ENCODE measurements around the gene HGS.

Gene HGS

GRCh38 chr17:81683584-81684441 is at the start of gene HGS, which contains the start of gene ARL16:
TSS of gene HGS (plus strand) at chr17:81684011. CDS start at chr17:81684067, 56 bp downstream.
TSS of gene ARL16 (minus strand) at chr17:81683797. CDS start at chr17:81683753, 44 bp downstream.
- peak; percentile 98 for DNase-seq

GRCh38 chr17:81635431-81635830 is 48.4 kb upstream of the HGS start:
- no peak for DNase-seq

GRCh38 chr17:81635973-81636504 is 47.8 kb upstream of the HGS start:
- no peak for DNase-seq

- peak; percentile 59 for DNase-seq
Observed at GRCh38 chr17:81636505-81637288, 47.1 kb upstream of the HGS start, which contains the start of the genes NPLOC4 and TSPAN10. TSS of gene NPLOC4 (minus strand) at chr17:81637112. CDS start at chr17:81636930, 182 bp downstream. TSS of gene TSPAN10 (plus strand) at chr17:81637196. CDS start at chr17:81642413, 5,217 bp downstream.

GRCh38 chr17:81638683-81639082 is 45.1 kb upstream of the HGS start:
- DNase-seq: no peak

- DNase-seq: no peak
Observed at GRCh38 chr17:81640011-81640410, 43.8 kb upstream of the HGS start.

- no peak for DNase-seq
Observed at GRCh38 chr17:81641825-81642489, 41.9 kb upstream of the HGS start.

- DNase-seq: no peak
Observed at GRCh38 chr17:81644496-81644895, 39.3 kb upstream of the HGS start.

GRCh38 chr17:81644976-81645952 is 38.5 kb upstream of the HGS start:
- DNase-seq: peak; percentile 27

- DNase-seq: no peak
Observed at GRCh38 chr17:81646869-81647600, 36.8 kb upstream of the HGS start.

- no peak for DNase-seq
Observed at GRCh38 chr17:81647640-81648012, 36.2 kb upstream of the HGS start.

GRCh38 chr17:81648013-81648706 is 35.7 kb upstream of the HGS start:
- no peak for DNase-seq

- DNase-seq: no peak
Observed at GRCh38 chr17:81648707-81649085, 35.1 kb upstream of the HGS start.

- DNase-seq: no peak
Observed at GRCh38 chr17:81650951-81651350, 32.9 kb upstream of the HGS start.

- no peak for DNase-seq
Observed at GRCh38 chr17:81651692-81652091, 32.1 kb upstream of the HGS start.

- DNase-seq: no peak
Observed at GRCh38 chr17:81652906-81653771, 30.7 kb upstream of the HGS start.

GRCh38 chr17:81655378-81656117 is 28.3 kb upstream of the HGS start:
- no peak for DNase-seq

- no peak for DNase-seq
Observed at GRCh38 chr17:81656118-81656743, 27.6 kb upstream of the HGS start, which contains the start of gene PDE6G. TSS of gene PDE6G (minus strand) at chr17:81656542. CDS start at chr17:81653305, 3,237 bp downstream.
